HG03342 (cell line): Measurements from ENCODE around the gene SNAPIN.

ENCODE experiments used
- ATAC-seq: cut with Tn5 transposase; IDR thresholded peaks from one replicate; pipeline ENCODE4 v1.9.1; 2021; ENCODE audit warnings: mild to moderate bottlenecking, moderate library complexity; ENCODE audit not compliant: unreplicated experiment

Gene SNAPIN

DNA sequence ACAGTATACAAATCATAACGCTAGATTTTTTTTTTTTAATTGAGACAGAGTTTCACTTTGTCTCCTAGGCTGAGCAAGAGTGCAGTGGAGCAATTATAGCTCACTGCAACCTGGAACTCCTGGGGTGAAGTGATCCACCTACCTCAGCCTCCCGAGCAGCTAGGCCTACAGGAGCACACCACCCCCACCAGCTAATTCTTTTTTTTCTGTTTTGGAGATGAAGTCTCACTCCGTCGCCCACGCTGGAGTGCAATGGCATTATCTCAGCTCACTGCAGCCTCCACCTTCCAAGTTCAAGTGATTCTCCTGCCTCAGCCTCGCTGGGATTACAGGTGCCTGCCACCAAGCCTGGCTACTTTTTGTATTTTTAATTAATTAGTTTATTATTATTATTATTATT lies 41.3 kb downstream of the SNAPIN start:
- ATAC-seq: no peak

DNA sequence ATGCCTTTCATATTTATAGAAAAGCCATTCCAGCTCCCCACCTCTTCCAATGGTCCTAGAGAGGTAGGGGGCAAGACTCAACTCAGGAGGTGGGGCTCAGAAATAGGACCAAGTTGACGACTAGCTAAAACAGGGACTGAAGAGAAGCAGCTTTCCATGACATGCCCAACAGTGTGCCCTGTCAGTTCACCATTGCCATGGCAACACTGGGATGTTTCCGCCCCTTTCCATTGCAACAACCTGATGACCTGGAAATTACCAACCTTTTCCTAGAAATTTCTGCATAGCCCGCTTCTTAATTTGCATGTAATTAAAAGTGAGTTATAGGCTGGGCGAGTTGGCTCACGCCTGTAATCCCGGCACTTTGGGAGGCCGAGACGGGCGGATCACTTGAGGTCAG lies 47.0 kb downstream of the SNAPIN start:
- ATAC-seq: no peak

DNA sequence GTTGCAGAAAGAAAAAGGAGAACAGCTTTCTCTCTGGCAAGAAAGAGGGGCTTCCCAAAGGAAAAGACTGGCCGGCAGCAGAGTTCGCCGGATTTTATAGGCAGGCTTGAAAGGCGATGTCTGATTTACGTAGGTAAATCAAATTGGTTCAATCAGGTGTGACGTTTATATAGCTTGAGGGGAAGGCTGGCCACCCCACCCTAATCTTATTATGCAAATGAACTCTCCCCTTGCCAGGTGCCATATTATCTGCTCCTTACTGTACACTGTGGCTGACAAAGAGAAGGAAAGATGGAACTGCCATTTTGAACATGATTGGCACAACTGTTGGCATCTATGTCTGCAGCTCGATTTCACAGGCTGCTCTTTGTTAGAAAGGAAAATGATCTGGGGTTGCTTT lies 52.5 kb downstream of the SNAPIN start:
- ATAC-seq: no peak
